Measurements from ENCODE around the gene SCN1A.
"Not testable (repeated sequence)": the region's sequence is repeated elsewhere in the genome, so short reads cannot be mapped to it uniquely, and the experiment has no call there.

SCN1A gene

DNA sequence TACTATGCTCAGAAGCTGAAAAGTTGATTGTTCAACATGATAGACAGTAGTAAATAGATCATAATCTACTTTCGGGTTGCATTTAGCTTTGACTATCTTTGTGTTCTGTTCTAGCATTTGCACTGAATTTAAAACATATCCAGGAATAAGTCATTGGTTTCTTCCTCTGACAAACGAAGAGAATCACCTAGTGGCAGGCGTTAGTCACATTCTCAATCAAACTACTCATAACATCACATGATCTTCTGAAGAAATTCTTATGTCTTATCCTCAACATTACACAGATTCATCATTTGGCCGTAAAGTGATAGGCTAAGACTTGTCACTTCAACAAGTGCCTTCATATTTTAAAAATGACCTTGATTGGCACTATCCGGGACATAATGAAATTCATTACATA lies 110.6 kb downstream of the SCN1A start:
- Histone ChIP-seq H3K4me1 (ENCODE audit: control insufficient read depth, insufficient read depth, low read length) (no peaks in the 10 kb centered on the region), H3K9me3 (ENCODE audit: control insufficient read depth, insufficient read depth, low read length) (no peaks in the 10 kb centered on the region), H3K4me3 (ENCODE audit: low read depth, low read length) (no peak overlapping the region), H3K36me3 (ENCODE audit: control insufficient read depth, insufficient read depth, low read length) (no peaks in the 10 kb centered on the region), H3K27me3 (ENCODE audit: control insufficient read depth, insufficient read depth, low read length) (no peaks in the 10 kb centered on the region), H3K9ac (ENCODE audit: low read depth, low read length) (no peak overlapping the region)

GRCh38 chr2:166013878-166014277 lies 113.9 kb downstream of the SCN1A start:
- H3K4me1 ChIP-seq (ENCODE audit: control insufficient read depth, insufficient read depth, low read length), result no peaks in the 10 kb centered on the region
- H3K9me3 ChIP-seq (ENCODE audit: control insufficient read depth, insufficient read depth, low read length), result no peaks in the 10 kb centered on the region
- no peak overlapping the region for H3K9ac ChIP-seq (ENCODE audit: low read depth, low read length)
- no peak overlapping the region for H3K4me3 ChIP-seq (ENCODE audit: low read depth, low read length)
- no peaks in the 10 kb centered on the region for H3K36me3 ChIP-seq (ENCODE audit: control insufficient read depth, insufficient read depth, low read length)
- H3K27me3 ChIP-seq (ENCODE audit: control insufficient read depth, insufficient read depth, low read length), result no peaks in the 10 kb centered on the region

GRCh38 chr2:166011660-166012059 lies 116.2 kb downstream of the SCN1A start:
- Histone ChIP-seq H3K36me3 (ENCODE audit: control insufficient read depth, insufficient read depth, low read length) (no peaks in the 10 kb centered on the region), H3K4me1 (ENCODE audit: control insufficient read depth, insufficient read depth, low read length) (no peaks in the 10 kb centered on the region)

DNA sequence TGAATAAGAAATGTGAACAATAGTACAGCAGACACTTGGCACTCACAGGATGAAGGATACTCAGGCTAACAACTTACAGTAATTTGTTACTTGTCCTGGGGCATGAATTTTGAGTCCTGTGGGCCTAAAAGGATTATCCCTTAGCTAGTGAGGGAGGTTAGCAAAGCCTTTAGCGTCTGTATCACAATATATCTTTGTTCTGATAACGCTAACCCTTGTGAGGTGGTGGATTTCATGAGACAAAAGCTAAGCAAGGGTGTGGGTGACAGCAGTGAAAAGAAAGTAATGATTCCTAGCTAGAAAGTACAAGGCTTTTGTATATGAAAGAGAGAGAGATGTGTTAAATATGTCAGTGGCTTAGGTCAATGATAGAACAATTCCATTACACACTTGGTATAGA lies 127.4 kb downstream of the SCN1A start:
- H3K4me1 ChIP-seq (ENCODE audit: control insufficient read depth, insufficient read depth, low read length), result no peaks in the 10 kb centered on the region
- no peaks in the 10 kb centered on the region for H3K36me3 ChIP-seq (ENCODE audit: control insufficient read depth, insufficient read depth, low read length)
- no peaks in the 10 kb centered on the region for H3K27me3 ChIP-seq (ENCODE audit: control insufficient read depth, insufficient read depth, low read length)
- H3K4me3 ChIP-seq (ENCODE audit: low read depth, low read length), result no peak overlapping the region
- H3K9ac ChIP-seq (ENCODE audit: low read depth, low read length), result no peak overlapping the region
- H3K9me3 ChIP-seq (ENCODE audit: control insufficient read depth, insufficient read depth, low read length), result no peaks in the 10 kb centered on the region

More at GRCh38 chr2:166011660-166012059, 116.2 kb downstream of the SCN1A start:
- Histone ChIP-seq H3K4me3 (ENCODE audit: low read depth, low read length) (no peak overlapping the region), H3K9ac (ENCODE audit: low read depth, low read length) (no peak overlapping the region), H3K9me3 (ENCODE audit: control insufficient read depth, insufficient read depth, low read length) (no peaks in the 10 kb centered on the region), H3K27me3 (ENCODE audit: control insufficient read depth, insufficient read depth, low read length) (no peaks in the 10 kb centered on the region)

DNA sequence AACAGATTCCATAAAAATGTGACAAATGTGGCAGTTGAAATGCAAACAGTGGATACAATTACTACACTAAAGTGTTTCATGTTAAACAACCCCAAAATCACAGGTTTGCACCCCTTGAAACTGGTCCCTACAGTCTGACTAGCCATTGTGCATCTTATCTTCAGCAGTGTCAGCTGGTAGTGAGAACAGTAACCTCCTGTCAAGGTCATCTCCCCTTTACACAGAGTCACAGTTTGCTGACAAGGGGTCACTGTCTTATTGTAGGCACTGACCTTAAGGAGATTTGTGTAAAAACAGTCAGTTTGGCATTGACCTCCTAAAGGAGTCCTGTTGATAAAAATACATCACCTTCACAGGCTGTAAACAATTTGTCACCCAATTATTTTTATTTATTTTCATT lies 137.0 kb downstream of the SCN1A start:
- Histone ChIP-seq H3K4me1 (ENCODE audit: control insufficient read depth, insufficient read depth, low read length) (no peaks in the 10 kb centered on the region), H3K27me3 (ENCODE audit: control insufficient read depth, insufficient read depth, low read length) (no peaks in the 10 kb centered on the region), H3K4me3 (ENCODE audit: low read depth, low read length) (no peak overlapping the region), H3K9me3 (ENCODE audit: control insufficient read depth, insufficient read depth, low read length) (no peaks in the 10 kb centered on the region), H3K36me3 (ENCODE audit: control insufficient read depth, insufficient read depth, low read length) (no peaks in the 10 kb centered on the region), H3K9ac (ENCODE audit: low read depth, low read length) (no peak overlapping the region)

GRCh38 chr2:165989851-165990250 lies 138.0 kb downstream of the SCN1A start:
- Histone ChIP-seq H3K36me3 (ENCODE audit: control insufficient read depth, insufficient read depth, low read length) (no peaks in the 10 kb centered on the region), H3K4me3 (ENCODE audit: low read depth, low read length) (no peak overlapping the region), H3K4me1 (ENCODE audit: control insufficient read depth, insufficient read depth, low read length) (no peaks in the 10 kb centered on the region), H3K9ac (ENCODE audit: low read depth, low read length) (no peak overlapping the region), H3K27me3 (ENCODE audit: control insufficient read depth, insufficient read depth, low read length) (no peaks in the 10 kb centered on the region), H3K9me3 (ENCODE audit: control insufficient read depth, insufficient read depth, low read length) (no peaks in the 10 kb centered on the region)

- H3K36me3 ChIP-seq (ENCODE audit: control insufficient read depth, insufficient read depth, low read length), result no peaks in the 10 kb centered on the region
- H3K9ac ChIP-seq (ENCODE audit: low read depth, low read length), result no peak overlapping the region
- no peaks in the 10 kb centered on the region for H3K27me3 ChIP-seq (ENCODE audit: control insufficient read depth, insufficient read depth, low read length)
- no peak overlapping the region for H3K4me3 ChIP-seq (ENCODE audit: low read depth, low read length)
- no peaks in the 10 kb centered on the region for H3K9me3 ChIP-seq (ENCODE audit: control insufficient read depth, insufficient read depth, low read length)
- H3K4me1 ChIP-seq (ENCODE audit: control insufficient read depth, insufficient read depth, low read length), result no peaks in the 10 kb centered on the region
Observed at GRCh38 chr2:165985120-165985519, 142.7 kb downstream of the SCN1A start.

- H3K9ac ChIP-seq (ENCODE audit: low read depth, low read length); H3K4me1 ChIP-seq (ENCODE audit: control insufficient read depth, insufficient read depth, low read length); H3K36me3 ChIP-seq (ENCODE audit: control insufficient read depth, insufficient read depth, low read length); H3K9me3 ChIP-seq (ENCODE audit: control insufficient read depth, insufficient read depth, low read length); H3K4me3 ChIP-seq (ENCODE audit: low read depth, low read length); H3K27me3 ChIP-seq (ENCODE audit: control insufficient read depth, insufficient read depth, low read length): not testable (repeated sequence)
Observed at GRCh38 chr2:165972161-165972560, 155.7 kb downstream of the SCN1A start.

DNA sequence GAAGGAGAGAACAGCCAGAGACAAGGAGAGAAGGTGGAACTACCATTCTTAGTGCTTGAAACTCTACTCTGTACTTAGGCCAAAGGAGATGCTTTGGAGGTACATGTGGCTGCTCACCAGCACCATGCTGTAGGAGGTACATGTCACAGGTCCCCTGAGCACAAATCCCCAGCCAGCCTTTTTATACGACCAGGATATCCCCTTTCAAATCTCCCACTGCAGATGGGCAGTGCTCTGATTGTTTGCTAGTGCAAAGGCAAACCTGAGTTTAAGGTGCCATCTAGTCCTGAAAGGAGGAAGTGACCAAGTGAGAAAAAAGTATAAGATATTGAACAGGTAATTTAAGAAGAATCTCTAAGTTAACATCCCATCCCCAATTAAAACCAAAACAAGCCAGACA lies 157.2 kb downstream of the SCN1A start:
- Histone ChIP-seq H3K36me3 (ENCODE audit: control insufficient read depth, insufficient read depth, low read length) (no peaks in the 10 kb centered on the region), H3K27me3 (ENCODE audit: control insufficient read depth, insufficient read depth, low read length) (no peaks in the 10 kb centered on the region), H3K4me3 (ENCODE audit: low read depth, low read length) (no peak overlapping the region), H3K9me3 (ENCODE audit: control insufficient read depth, insufficient read depth, low read length) (no peaks in the 10 kb centered on the region), H3K4me1 (ENCODE audit: control insufficient read depth, insufficient read depth, low read length) (peaks cover 2% of the 10 kb centered on the region), H3K9ac (ENCODE audit: low read depth, low read length) (no peak overlapping the region)

DNA sequence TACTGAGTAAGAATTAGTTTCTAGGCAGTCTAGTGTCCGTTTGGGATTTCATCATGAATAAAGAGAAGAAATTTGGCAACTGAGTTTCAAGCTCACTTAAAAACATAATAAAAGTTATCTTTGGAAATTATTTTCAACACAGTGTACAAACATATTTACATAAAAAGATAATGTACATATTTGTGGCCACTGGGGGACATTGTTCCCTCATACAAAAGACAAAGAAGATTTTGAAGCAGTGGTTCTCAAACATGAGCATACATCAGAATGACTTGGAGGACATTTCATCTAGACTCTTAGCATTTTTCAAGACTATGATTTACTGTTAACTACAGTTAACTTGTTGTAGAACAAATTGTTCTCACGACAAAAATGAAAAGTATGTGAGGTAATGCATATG lies 158.6 kb downstream of the SCN1A start:
- no peak overlapping the region for H3K9ac ChIP-seq (ENCODE audit: low read depth, low read length)
- peaks cover 2% of the 10 kb centered on the region for H3K4me1 ChIP-seq (ENCODE audit: control insufficient read depth, insufficient read depth, low read length)
- H3K27me3 ChIP-seq (ENCODE audit: control insufficient read depth, insufficient read depth, low read length), result no peaks in the 10 kb centered on the region
- H3K9me3 ChIP-seq (ENCODE audit: control insufficient read depth, insufficient read depth, low read length), result no peaks in the 10 kb centered on the region
- H3K36me3 ChIP-seq (ENCODE audit: control insufficient read depth, insufficient read depth, low read length), result no peaks in the 10 kb centered on the region
- no peak overlapping the region for H3K4me3 ChIP-seq (ENCODE audit: low read depth, low read length)

GRCh38 chr2:165967746-165968145 lies 160.1 kb downstream of the SCN1A start:
- Histone ChIP-seq H3K4me1 (ENCODE audit: control insufficient read depth, insufficient read depth, low read length) (peaks cover 2% of the 10 kb centered on the region), H3K9me3 (ENCODE audit: control insufficient read depth, insufficient read depth, low read length) (no peaks in the 10 kb centered on the region), H3K36me3 (ENCODE audit: control insufficient read depth, insufficient read depth, low read length) (no peaks in the 10 kb centered on the region), H3K9ac (ENCODE audit: low read depth, low read length) (no peak overlapping the region), H3K27me3 (ENCODE audit: control insufficient read depth, insufficient read depth, low read length) (no peaks in the 10 kb centered on the region), H3K4me3 (ENCODE audit: low read depth, low read length) (no peak overlapping the region)

DNA sequence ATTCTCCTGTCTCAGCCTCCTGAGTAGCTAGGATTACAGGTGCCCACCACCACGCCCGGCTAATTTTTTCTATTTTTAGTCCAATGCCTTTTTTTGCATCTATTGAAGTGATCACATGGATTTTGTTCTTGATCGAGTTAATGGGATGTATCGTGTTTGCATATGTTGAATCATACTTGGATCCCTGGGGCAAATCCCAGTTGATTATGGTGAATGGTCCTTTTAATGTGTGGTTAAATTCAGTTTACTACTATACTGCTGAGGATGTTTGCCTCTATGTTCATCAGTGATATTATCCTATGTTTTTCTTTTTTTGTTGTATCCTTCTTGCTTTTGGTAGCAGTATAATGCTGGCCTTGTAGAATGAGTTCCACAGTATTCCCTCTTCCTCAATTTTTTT lies 166.0 kb downstream of the SCN1A start:
- Histone ChIP-seq H3K4me3 (ENCODE audit: low read depth, low read length) (no peak overlapping the region), H3K36me3 (ENCODE audit: control insufficient read depth, insufficient read depth, low read length) (no peaks in the 10 kb centered on the region), H3K9me3 (ENCODE audit: control insufficient read depth, insufficient read depth, low read length) (no peaks in the 10 kb centered on the region), H3K4me1 (ENCODE audit: control insufficient read depth, insufficient read depth, low read length) (no peaks in the 10 kb centered on the region), H3K9ac (ENCODE audit: low read depth, low read length) (no peak overlapping the region), H3K27me3 (ENCODE audit: control insufficient read depth, insufficient read depth, low read length) (no peaks in the 10 kb centered on the region)

DNA sequence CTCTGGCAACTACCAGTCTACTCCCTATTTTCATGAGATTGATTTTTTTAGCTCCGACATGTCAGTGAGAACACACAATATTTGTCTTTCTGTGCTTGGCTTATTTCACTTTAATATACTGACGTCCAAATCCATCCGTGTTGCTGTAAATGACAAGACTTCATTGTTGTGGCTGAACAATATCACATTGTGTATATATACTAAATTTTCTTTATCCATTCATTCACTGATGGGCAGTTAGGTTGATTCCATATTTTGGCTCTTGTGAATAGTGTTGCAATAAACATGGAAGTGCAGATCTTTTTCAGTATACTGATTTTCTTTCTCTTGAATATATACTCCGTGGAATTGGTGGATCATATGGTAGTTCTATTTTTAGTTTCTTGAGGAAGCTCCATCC lies 168.4 kb downstream of the SCN1A start:
- Histone ChIP-seq H3K4me3 (ENCODE audit: low read depth, low read length) (no peak overlapping the region), H3K4me1 (ENCODE audit: control insufficient read depth, insufficient read depth, low read length) (peaks cover 4% of the 10 kb centered on the region), H3K9ac (ENCODE audit: low read depth, low read length) (no peak overlapping the region), H3K9me3 (ENCODE audit: control insufficient read depth, insufficient read depth, low read length) (no peaks in the 10 kb centered on the region), H3K36me3 (ENCODE audit: control insufficient read depth, insufficient read depth, low read length) (no peaks in the 10 kb centered on the region), H3K27me3 (ENCODE audit: control insufficient read depth, insufficient read depth, low read length) (peaks cover 5% of the 10 kb centered on the region)

All from iPS-15b (cell line).